GM21367 (cell line): ENCODE results near the gene ADARB2.

Experiments used
- ATAC-seq: cut with Tn5 transposase; IDR thresholded peaks from one replicate; pipeline ENCODE4 v1.9.1; 2021; ENCODE audit not compliant: unreplicated experiment

The ADARB2 gene

GRCh38 chr10:1301143-1301542, 436.2 kb downstream of the ADARB2 start:
- ATAC-seq, result no peak

GRCh38 chr10:1300218-1300617, 437.1 kb downstream of the ADARB2 start:
- no peak for ATAC-seq

GRCh38 chr10:1299041-1299726, 438.1 kb downstream of the ADARB2 start:
- no peak for ATAC-seq

- ATAC-seq, result no peak
Observed at GRCh38 chr10:1297566-1298301, 439.6 kb downstream of the ADARB2 start.

GRCh38 chr10:1295756-1296480, 441.4 kb downstream of the ADARB2 start:
- ATAC-seq, result no peak

GRCh38 chr10:1294748-1295147, 442.6 kb downstream of the ADARB2 start:
- no peak for ATAC-seq

GRCh38 chr10:1293636-1294435, 443.5 kb downstream of the ADARB2 start:
- no peak for ATAC-seq

DNA sequence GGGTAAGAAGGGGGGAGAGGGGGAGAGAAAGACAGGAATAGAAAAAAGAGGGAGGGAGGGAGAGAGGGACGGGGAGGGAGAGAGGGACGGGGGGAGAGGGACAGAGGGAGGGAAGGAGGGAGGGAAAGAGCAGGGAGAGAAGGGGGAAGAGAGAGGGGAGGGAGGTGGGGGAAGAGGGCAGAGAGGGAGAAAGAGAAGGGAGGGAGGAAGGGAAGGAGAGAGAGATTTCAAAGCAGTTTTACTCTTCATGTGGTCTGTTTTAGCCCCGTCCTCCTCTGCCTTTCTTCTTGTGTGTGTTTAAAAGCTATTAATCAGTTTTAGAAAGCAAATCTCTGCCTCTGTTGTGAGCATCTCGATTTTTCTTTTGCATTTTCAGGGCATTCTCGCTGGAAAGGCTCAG, 444.2 kb downstream of the ADARB2 start:
- no peak for ATAC-seq

DNA sequence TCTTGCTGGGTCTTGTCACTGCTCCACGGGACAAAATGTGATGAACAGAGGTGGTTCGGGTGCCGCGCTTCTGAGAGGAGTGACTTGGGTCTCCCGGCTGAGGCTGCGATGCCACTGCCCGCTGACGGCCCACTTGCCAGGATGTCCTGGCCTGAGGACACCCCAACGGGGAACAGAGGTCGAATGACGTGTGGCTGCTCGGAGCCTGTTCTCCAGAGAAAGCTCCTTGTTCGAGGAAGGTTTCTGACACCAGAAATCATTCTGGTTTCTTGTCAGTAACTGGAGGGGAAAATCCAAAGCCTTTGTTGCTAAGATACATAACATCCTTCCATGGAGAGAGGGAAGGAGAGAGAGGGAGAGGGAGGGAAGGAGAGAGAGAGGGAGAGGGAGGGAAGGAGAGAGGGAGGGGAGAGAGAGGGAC, 444.7 kb downstream of the ADARB2 start:
- ATAC-seq, result no peak

- no peak for ATAC-seq
Observed at GRCh38 chr10:1291178-1292090, 445.9 kb downstream of the ADARB2 start.

- no peak for ATAC-seq
Observed at GRCh38 chr10:1290071-1290471, 447.3 kb downstream of the ADARB2 start.

DNA sequence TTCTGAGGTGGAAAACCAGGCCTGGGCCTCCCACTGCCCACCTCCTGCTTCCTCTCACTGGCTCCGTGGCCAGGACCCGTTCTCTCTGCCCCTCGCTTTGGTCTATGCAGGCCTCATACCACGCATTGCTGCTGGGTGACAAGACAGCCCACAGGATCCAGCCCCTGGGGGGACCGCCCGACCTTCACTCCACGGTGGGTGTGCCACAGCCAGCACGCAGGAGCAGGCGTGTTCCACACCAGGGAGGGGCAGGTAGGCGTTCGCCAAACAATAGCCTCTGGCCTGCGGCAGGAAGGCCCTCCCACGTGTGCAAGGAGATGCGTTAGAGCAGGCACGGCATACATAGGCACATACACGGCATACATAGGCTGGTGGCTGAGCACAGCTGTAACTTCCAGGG, 447.7 kb downstream of the ADARB2 start:
- no peak for ATAC-seq

GRCh38 chr10:1287971-1288401, 449.3 kb downstream of the ADARB2 start:
- ATAC-seq, result no peak

DNA sequence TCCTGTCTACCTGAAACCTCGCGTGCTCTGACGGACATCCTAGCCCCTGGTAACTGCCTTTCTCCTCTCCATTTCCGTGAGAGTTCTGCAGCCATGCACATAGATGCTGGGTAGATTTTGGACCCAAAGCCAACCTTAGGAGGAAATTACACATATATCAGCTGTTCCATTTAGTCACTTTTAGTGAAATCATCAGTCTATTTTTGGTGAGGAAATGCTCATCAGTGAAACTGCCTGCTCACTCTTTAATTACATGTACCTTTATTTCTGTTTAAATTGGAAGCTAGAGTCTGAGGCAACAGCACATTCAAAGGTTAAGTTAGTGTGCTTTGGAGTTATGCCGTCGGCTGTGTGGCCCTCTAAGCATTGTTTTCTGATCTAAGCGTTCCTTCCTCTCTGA, 449.8 kb downstream of the ADARB2 start:
- ATAC-seq, result no peak

DNA sequence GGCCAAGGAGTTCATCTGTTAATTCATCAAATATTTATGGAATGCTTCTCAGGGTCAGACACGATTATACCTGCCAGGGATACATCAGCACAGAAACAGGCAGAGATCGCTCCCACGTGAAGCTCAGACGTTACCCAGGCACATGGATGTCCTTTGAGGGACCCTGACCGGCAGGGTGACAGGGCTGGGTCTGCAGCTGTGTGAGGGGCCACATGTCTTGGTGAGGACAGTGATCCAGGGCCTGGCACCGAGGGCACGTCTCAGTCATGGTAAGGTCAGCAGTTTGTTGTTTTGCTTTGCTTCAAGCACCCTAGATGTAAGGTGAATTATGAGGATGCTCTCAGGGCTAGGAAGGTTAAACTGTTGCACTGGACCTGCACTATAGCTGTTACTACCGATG, 453.2 kb downstream of the ADARB2 start:
- ATAC-seq, result no peak

GRCh38 chr10:1281405-1281782, 455.9 kb downstream of the ADARB2 start:
- no peak for ATAC-seq

DNA sequence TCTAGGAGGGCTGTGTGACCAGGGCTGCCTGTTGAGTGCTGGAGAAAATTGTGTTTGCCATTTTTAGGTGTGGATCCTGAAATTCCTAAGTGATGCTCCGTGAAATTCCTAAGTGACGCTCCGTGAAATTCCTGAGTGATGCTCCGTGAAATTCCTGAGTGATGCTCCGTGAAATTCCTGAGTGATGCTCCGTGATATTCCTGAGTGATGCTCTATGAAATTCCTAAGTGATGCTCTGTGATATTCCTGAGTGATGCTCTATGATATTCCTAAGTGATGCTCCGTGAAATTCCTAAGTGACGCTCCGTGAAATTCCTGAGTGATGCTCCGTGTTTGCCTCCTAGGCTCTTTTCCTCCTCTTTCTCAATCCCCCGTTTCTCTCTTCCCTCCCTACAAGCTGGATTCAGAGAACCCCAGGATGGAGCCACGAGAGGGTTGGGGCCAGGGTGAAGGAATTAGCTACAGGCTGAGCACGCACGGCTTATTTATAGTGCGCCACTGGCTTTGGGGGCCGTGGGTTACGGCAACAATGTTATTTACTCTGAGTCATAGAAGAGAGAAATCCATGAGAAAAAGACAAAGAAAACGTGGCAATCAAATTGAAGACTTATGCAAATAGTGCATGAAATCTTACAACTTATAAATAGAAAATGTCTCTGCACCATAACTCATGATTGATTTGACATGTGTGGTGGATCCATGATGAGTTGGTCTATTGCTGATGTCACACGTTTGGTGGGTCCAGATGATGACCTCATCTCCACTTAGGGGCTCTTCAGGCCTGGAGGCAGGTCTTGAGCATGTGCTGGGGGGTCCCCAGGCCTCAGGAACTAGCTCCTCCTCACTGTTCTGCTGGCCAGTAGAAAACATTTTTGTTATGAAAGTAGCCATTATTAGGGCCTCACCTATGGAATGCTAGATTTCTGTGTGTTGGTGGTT, 456.6 kb downstream of the ADARB2 start:
- no peak for ATAC-seq

GRCh38 chr10:1278306-1278705, 459.0 kb downstream of the ADARB2 start:
- ATAC-seq, result no peak
